ENCODE results near the gene MORC4. TPM values are rescaled to one million over a fixed set of nuclear protein-coding genes. Genes with fewer than 3 reads are reported as not detected.
"Not testable (repeated sequence)": the region's sequence is repeated elsewhere in the genome, so short reads cannot be mapped to it uniquely, and the experiment has no call there.

The MORC4 gene
- total RNA-seq, 3 donors from 2014 or later, result 17.3 to 19.7 (median 18.2) TPM

DNA sequence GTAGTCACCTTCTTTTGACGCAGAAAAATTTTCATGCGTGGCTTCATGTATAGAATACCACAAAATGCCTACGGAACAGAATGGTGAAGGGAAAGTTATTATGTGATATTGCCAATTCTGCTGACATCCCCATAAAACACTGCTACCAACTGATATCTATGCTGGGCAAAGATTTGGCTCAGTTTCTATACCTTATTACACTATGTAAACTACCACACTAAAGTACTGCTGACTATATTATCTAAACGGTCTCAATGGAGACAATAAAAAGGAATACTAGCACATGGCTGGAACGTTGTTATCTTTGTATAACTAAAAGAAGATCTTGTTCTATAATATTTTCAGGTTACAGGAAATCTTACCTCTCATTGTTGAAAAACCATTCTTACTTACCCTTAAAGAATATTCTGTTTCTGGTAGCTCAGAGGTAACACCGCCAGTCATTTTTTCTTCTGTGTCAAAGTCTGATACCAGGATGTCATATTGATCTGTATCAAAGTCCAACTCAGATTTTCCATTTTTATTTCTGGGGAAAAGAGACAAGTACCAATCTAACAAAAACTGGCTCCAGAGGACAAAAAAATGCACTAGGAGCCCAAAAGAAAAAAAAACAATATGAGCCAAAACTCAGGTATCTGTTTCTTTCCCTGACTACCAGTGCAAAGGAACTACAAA, 18.9 kb downstream of the MORC4 start:
- no peak for TF ChIP-seq POLR2AphosphoS5 (IDR thresholded peaks at IDR 0.05)
- no peak for TF ChIP-seq CTCF (IDR thresholded peaks at IDR 0.05)
- TF ChIP-seq POLR2A (IDR thresholded peaks at IDR 0.05), result no peak
- no peaks in the 10 kb centered on the region for H3K36me3 ChIP-seq
- H3K4me1 ChIP-seq, result no peaks in the 10 kb centered on the region
- no peak overlapping the region for H3K27ac ChIP-seq
- H3K9me3 ChIP-seq, result no peaks in the 10 kb centered on the region
- DNase-seq (ENCODE audit: low spot score in 2 of 2), result no peak
- intact Hi-C loops (cut with DNase I; ENCODE audit: low total_unique reads), result no loop called here
- H3K4me3 ChIP-seq, result no peak overlapping the region
- H3K27me3 ChIP-seq, result peaks cover 0 to 30% of the 10 kb centered on the region in 2 donors

DNA sequence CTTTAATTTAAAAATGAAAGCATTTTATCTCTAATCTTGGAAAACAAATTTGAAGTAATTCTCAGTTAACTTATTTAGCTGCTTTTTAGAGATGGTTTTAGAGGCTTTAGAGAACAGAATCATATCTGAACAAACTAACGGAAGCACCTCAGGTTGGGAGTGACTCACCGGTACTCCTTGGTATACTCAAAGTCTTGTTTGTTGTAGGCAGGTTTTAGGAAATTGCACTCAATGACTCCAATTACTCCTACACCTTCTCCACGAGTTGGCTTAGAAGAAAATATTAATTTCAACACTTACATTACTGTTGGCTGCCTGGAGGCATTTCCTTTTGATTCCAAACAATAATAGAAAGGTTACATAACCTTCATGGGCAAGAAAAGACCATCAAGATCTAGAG, 23.6 kb downstream of the MORC4 start:
- Histone ChIP-seq H3K36me3 (no peaks in the 10 kb centered on the region), H3K27me3 (peaks cover 0 to 26% of the 10 kb centered on the region in 2 donors), H3K4me3 (no peak overlapping the region), H3K9me3 (no peaks in the 10 kb centered on the region), H3K27ac (no peak overlapping the region), H3K4me1 (no peaks in the 10 kb centered on the region)
- intact Hi-C loops (cut with DNase I; ENCODE audit: low total_unique reads), result no loop called here
- TF ChIP-seq POLR2AphosphoS5 (IDR thresholded peaks at IDR 0.05) (no peak), CTCF (IDR thresholded peaks at IDR 0.05) (no peak), POLR2A (IDR thresholded peaks at IDR 0.05) (no peak)
- no peak for DNase-seq (ENCODE audit: low spot score in 2 of 2)

GRCh38 chrX:106973433-106974149, 26.4 kb downstream of the MORC4 start:
- Histone ChIP-seq H3K27me3 (peaks cover 0 to 21% of the 10 kb centered on the region in 2 donors), H3K9me3 (no peaks in the 10 kb centered on the region), H3K36me3 (no peaks in the 10 kb centered on the region), H3K27ac (no peak overlapping the region), H3K4me1 (no peaks in the 10 kb centered on the region), H3K4me3 (no peak overlapping the region)
- DNase-seq (ENCODE audit: low spot score in 2 of 2), result no peak
- intact Hi-C loops (cut with DNase I; ENCODE audit: low total_unique reads), result no loop called here
- no peak for TF ChIP-seq POLR2A (IDR thresholded peaks at IDR 0.05)
- no peak for TF ChIP-seq POLR2AphosphoS5 (IDR thresholded peaks at IDR 0.05)
- TF ChIP-seq CTCF (IDR thresholded peaks at IDR 0.05), result no peak

- Histone ChIP-seq H3K4me3 (no peak overlapping the region), H3K27me3 (peaks cover 0 to 18% of the 10 kb centered on the region in 2 donors), H3K4me1 (no peaks in the 10 kb centered on the region), H3K36me3 (no peaks in the 10 kb centered on the region), H3K27ac (no peak overlapping the region), H3K9me3 (no peaks in the 10 kb centered on the region)
- TF ChIP-seq CTCF (IDR thresholded peaks at IDR 0.05) (no peak), POLR2AphosphoS5 (IDR thresholded peaks at IDR 0.05) (no peak), POLR2A (IDR thresholded peaks at IDR 0.05) (no peak)
- DNase-seq (ENCODE audit: low spot score in 2 of 2), result no peak
- intact Hi-C loops (cut with DNase I; ENCODE audit: low total_unique reads), result no loop called here
Measured at GRCh38 chrX:106972896-106973295, 27.1 kb downstream of the MORC4 start.

- H3K27me3 ChIP-seq; intact Hi-C loops (cut with DNase I; ENCODE audit: low total_unique reads); H3K36me3 ChIP-seq; H3K27ac ChIP-seq; H3K9me3 ChIP-seq; DNase-seq (ENCODE audit: low spot score in 2 of 2); H3K4me3 ChIP-seq; H3K4me1 ChIP-seq: not testable (repeated sequence)
Measured at GRCh38 chrX:106966547-106966946, 33.5 kb downstream of the MORC4 start.
